22Rv1 (cell line): ENCODE measurements around the gene ABCB7.

Experiments
- CTCF ChIP-seq: fragments of 450-650 bp; IDR thresholded peaks from 2 replicates; pipeline ENCODE4 v1.5.1; 2017; ENCODE audit warnings: mild to moderate bottlenecking
- ZFX ChIP-seq: fragments of 450-650 bp; IDR thresholded peaks from 2 replicates; pipeline ENCODE4 v1.6.1; 2017; ENCODE audit warnings: antibody characterized with exemption, borderline replicate concordance

GRCh38 chrX:75154871-75155270, 1.2 kb downstream of the ABCB7 start:
- TF ChIP-seq CTCF (no peak), ZFX (no peak)
